Suppressor macrophage (primary cell): ENCODE results near the gene OMP.

Source experiments
- DNase-seq, 4 experiments: peaks; one replicate each; pipeline ENCODE4 v3.0.0-alpha.2; 2020 to 2022

Gene OMP

DNA sequence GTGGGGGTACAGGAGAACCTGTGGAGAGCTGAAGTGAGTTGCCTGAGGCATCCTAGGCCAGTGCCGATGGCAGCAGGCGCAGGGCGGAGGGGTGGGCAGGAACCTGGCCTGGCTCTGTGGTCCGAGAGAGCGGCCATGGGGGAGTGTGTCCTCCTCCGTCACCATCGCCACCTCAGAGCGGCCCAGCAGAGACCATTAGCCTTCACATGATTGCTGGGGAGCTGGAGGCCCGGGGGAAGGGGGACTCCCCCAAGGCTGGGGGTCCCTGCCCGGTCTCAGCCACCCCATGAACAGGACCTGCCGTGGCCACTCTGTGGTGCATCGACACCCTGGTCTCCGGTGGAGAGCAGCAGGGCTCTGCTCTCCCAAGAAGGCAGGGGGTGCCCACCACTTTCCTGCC lies 4.1 kb downstream of the OMP start:
- no peak for DNase-seq

GRCh38 chr11:77107950-77108349 lies 5.3 kb downstream of the OMP start:
- no peak for DNase-seq

GRCh38 chr11:77108436-77108835 lies 5.8 kb downstream of the OMP start:
- no peak for DNase-seq

DNA sequence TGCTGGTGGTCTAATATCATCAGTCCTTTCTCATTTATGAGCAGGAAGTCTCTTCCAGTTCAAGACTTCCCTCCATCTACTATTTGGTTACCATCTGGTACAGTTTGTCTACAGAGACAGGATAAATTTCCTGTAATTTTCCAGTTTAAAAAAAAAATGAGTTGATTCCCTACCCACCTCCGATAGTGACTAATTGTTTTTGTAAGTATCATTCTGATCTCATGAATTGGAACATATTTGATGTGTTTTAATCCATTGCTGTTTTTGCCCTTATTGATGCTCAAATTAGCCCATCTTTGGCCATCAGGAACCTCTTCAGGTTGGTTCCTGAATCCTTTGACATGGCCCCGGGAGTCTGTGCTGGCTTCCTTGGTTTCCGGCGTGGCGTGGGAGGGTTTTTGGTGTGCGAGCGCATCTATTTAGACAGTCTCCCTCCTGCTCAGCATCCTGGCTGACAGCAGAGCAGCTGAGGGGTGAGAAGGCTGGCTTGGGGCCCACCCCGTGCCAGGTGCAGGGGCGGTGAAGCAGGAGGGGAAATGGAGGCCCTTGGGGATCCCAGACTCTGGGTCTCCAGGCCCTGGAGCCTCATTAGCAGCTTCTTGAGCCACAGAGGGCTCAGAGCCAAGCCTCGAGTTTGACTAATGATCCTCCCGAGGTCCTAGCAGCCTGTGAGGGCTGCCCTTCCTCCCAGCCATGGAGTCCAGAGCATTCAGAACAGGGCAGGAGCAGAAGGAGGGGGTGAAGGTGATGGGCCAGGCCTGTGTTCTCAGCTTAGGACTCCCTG lies 6.8 kb downstream of the OMP start:
- no peak for DNase-seq

DNA sequence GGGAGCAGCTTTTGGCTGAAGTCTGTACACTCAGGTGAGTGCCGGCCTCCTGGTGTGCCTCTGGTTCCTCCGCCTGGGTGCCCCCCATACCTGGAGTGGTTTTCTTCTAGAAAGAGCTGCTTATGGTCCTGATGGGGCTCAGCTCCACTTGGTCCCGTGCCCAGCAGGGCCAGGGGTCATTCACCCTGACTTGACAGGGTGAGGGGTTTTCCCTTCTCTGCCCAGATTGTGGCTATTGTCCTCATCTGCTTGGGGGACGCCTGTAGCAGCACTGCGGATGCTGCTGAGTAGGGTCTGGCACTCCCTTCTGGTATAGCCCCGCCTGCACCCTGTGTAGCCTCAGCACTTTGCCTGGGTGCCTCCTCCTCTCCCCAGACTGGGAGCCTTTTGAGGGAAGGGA lies 8.2 kb downstream of the OMP start:
- DNase-seq, result no peak

DNA sequence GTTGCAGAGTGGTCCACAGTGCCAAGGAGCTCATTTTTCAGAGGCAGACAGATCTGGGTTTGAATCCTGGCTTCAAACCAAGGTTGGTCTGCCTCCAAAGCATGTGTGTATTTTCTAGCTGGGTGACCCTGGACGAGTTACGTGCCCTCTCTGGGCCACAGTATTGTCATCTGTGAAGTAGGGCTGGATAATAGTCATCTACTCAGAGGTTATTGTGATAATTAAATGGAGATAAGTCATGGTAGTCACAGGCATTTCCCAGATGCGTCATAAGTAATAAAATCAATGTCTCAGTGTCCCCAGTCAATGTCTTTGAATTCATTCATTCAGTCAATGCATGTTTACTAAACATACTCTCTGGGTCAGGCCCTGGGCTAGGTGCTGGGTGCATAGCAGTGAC lies 8.6 kb downstream of the OMP start:
- no peak for DNase-seq

DNA sequence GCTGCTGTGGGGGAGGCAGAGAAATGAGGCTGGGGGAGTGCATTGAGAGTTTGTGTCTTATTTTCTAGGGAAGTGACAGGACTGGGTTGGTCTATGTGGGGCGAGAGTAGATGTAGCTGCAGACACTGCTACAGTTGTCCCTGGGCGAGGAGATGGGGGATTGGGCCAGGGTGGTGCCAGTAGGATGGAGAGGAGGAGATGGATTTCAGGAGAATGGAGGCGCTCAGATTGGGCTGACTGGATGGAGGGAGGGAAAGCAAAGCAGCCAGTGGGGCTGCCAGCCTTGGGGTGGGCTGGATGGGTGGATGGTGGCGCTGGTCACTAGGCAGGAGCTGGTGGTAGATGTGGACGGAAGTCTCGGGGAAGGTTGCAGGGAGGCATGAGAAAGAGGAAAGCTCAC lies 9.3 kb downstream of the OMP start:
- no peak for DNase-seq

GRCh38 chr11:77112641-77113381 lies 10.2 kb downstream of the OMP start:
- no peak for DNase-seq

DNA sequence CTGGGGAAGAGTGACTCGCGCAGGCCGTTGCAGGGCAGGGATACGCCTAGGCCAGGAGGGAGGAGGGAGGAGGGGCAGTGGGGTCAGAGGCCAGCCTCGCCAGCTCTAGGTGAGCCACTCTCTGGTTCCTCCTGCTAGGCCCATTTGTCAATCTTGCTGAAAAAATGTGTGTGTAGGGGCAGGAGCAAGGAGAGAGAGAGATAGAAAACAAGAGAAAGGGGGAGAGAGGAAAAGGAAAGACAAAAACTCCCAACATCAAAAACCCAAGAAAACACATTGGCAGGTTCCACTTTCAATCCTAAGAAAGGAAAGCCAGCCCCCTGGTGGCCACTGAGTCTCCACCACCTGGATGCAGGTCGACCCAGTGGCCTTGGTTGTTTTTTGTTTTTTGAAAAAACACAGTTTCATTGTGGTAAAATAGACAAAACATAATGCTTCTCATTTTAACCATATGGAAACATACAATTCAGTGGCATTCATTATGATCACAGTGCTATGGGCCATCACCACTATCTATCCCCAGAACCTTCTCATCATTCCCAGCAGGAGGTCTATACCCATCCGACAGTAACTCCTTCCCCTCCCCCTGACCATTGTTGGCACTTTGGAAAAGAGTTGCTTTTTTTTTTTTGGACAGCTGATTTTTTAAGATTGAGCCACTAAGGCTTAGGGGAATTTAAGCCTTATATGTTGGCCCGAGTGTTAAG lies 10.9 kb downstream of the OMP start:
- peak; percentile 39 to 49 (median 44) for DNase-seq

DNA sequence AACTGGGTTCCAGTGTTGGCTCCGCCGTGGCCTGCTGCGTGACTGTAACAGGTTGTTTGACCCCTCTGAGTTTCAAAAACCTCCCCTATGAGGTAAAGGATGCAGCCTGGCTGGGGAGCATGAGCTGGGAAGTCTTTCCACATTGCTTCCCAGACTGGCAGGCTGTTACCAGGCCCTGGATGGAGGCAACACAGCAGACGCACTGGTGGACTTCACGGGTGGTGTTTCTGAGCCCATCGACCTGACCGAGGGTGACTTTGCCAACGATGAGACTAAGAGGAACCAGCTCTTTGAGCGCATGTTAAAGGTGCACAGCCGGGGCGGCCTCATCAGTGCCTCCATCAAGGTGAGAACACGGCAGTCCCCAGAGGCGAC lies 11.4 kb downstream of the OMP start:
- no peak for DNase-seq

- DNase-seq, result no peak
Observed at GRCh38 chr11:77115181-77115611, 12.6 kb downstream of the OMP start.

GRCh38 chr11:77115956-77116355 lies 13.3 kb downstream of the OMP start:
- DNase-seq, result no peak

- no peak for DNase-seq
Observed at GRCh38 chr11:77117492-77117891, 14.9 kb downstream of the OMP start.

DNA sequence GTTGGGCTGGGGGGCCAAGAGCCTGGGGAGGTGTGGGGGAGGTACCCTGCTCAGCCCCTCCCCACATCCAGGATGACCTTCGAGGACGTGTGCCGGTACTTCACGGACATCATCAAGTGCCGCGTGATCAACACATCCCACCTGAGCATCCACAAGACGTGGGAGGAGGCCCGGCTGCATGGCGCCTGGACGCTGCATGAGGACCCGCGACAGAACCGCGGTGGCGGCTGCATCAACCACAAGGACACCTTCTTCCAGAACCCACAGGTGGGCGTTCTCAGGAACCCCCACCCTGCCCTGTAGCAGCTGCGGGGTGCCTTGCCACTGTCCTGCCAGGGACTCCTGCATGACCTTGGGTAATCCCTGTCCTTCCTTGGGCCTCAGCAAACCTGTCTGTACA lies 15.4 kb downstream of the OMP start:
- DNase-seq, result no peak

DNA sequence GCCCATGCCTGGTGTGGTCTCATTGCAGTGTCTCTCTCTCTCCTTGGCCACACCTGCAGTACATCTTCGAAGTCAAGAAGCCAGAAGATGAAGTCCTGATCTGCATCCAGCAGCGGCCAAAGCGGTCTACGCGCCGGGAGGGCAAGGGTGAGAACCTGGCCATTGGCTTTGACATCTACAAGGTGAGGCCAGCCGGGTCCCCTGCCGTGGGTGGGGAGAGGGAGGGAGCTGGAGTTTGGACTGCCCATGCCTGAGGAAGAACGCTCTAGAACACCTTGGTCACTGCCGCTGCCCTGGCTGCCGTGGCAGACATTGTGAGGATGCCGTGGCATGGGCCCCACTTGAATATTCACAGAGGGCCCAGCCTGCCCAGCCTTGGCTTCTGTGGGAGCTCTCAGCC lies 16.3 kb downstream of the OMP start:
- no peak for DNase-seq

- no peak for DNase-seq
Observed at GRCh38 chr11:77119531-77119936, 16.9 kb downstream of the OMP start.

DNA sequence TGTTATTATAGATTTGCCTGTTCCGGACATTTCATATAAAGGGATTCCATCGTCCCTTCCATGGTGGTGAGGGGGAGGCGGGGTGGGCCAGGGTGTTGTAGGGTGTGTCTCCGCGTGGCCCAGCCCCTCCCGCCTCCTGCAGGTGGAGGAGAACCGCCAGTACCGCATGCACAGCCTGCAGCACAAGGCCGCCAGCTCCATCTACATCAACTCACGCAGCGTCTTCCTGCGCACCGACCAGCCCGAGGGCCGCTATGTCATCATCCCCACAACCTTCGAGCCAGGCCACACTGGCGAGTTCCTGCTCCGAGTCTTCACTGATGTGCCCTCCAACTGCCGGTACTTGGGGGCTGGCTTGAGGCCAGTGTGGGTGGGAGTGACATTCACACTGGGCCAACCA lies 17.9 kb downstream of the OMP start:
- no peak for DNase-seq

GRCh38 chr11:77121096-77121640 lies 18.5 kb downstream of the OMP start:
- DNase-seq, result no peak

DNA sequence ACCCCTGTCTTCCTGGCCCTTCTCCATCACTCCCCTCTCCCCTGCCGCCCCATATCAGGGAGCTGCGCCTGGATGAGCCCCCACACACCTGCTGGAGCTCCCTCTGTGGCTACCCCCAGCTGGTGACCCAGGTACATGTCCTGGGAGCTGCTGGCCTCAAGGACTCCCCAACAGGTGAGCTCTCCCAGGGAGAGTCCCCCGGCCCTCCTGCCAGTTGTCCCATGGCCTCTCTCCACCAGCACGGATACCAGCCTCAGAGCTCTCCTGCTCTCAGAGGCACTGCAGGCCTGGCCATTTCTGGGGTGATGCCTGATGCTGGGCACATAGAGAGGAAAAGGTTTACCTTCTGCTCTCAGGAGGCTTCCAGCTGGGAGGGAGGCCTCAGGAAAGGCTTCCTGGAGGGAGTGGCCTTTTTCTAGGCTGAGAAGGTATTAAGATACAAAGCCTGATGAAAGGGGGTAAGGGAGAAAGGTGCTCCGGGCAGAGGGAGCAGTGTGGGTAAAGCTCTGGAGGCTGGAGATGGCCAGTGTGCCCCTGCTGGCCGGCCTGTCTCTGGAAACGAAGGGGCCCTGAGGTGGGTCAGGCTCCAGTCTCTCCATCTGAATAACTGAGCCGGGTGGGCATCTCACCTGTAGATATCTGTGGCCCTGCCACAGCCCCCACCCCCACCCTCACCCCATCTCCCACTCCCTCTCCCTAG lies 19.4 kb downstream of the OMP start:
- no peak for DNase-seq

DNA sequence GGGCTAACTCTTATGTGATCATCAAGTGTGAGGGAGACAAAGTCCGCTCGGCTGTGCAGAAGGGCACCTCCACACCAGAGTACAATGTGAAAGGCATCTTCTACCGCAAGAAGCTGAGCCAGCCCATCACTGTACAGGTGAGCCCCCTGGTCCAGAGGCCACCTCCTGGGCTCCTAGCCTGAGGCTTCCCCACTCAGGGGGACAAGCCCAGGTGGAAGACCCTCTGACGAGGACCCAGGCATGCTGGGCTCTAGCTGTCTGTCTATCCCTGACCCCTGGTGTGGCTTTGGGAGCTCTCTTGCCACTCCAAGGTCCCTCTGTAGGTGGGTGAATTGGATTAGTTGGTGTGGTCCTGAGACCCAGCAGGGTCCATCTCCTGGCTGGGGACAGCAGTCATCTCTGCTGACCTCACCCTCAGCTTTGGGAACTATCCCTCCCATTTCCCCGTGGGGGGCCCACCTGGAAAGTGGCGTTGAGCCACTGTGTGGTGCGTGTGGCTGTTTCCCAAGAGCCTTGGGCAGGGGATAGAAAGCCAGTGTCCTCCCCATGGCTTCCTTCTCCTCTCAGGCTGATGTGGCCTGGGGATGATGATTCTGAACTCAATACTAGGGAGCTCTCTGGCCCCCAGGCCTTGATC lies 20.1 kb downstream of the OMP start:
- no peak for DNase-seq

- no peak for DNase-seq
Observed at GRCh38 chr11:77123591-77123990, 21.0 kb downstream of the OMP start.

DNA sequence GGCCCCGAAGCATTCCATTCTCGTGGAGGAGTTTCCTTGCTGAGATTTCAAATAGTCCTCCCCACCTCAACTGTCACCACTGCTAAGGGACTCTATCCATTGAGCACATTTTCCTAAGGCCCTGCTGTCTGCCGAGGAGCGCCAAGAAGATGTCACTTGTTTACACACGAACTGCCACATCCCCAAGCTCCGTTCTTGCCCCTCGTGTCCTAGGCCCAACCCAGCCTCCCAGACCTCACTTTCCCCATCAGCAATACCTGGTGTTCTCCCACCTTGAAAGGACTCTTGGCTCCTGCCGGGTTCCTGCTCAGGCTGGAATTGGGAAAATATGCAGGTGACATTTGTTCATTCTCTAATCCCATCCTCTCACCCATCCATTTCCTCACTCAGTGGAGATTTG lies 21.4 kb downstream of the OMP start:
- DNase-seq, result no peak
